GM10248 (cell line): ENCODE data around the gene ZNF662.

Experiments
- CTCF ChIA-PET: fragments of 300-600 bp; sonication (Branson Sonifier 250); formaldehyde crosslinking; extraction: SDS; loops from one replicate; lab custom pipeline; 2021; ENCODE audit warnings: antibody characterized with exemption; lab: Yijun Ruan, JAX
- POLR2A ChIA-PET: fragments of 350-650 bp; sonication (Branson Sonifier 250); formaldehyde crosslinking; extraction: SDS; loops from one replicate; lab custom pipeline; 2020; ENCODE audit warnings: antibody characterized with exemption; lab: Yijun Ruan, JAX
- DNase-seq: peaks from one replicate; pipeline ENCODE4 v3.0.0; 2012; ENCODE audit errors: extremely low spot score
- CTCF ChIP-seq: IDR thresholded peaks from 2 replicates; pipeline ENCODE4 v1.5.1; 2012; ENCODE audit warnings: mild to moderate bottlenecking, low read depth; ENCODE audit errors: extremely low read depth, missing control alignments, control extremely low read depth

ZNF662 gene

GRCh38 chr3:42905740-42906069 lies 237 bp upstream of the ZNF662 start:
- ChIA-PET POLR2A (interaction anchor here (0.6 kb wide), 1 partner anchor 24 kb away, joined by 4 read pairs; no protein-coding TSS in a partner anchor), CTCF (interaction anchor here (1.5 kb wide), 1 partner anchor 12 kb away, joined by 3 read pairs; no protein-coding TSS in a partner anchor)

GRCh38 chr3:42906848-42907183 lies 874 bp downstream of the ZNF662 start:
- no peak for DNase-seq
- CTCF ChIA-PET, result interaction anchor here (1.5 kb wide), 1 partner anchor 14 kb away, joined by 3 read pairs; no protein-coding TSS in a partner anchor
- no peak for TF ChIP-seq CTCF
- POLR2A ChIA-PET, result no interaction called here

More at GRCh38 chr3:42905740-42906069, 237 bp upstream of the ZNF662 start:
- DNase-seq, result no peak
- no peak for TF ChIP-seq CTCF

- no peak for DNase-seq
- POLR2A ChIA-PET, result no interaction called here
- CTCF ChIA-PET, result no interaction called here
- TF ChIP-seq CTCF, result no peak
These were observed 2.7 kb downstream of the ZNF662 start for GRCh38 chr3:42908675-42909074.

- TF ChIP-seq CTCF, result no peak
- ChIA-PET CTCF (no interaction called here), POLR2A (no interaction called here)
These were observed 5.6 kb downstream of the ZNF662 start for GRCh38 chr3:42911551-42911950.

GRCh38 chr3:42914771-42915515 lies 9.0 kb downstream of the ZNF662 start:
- DNase-seq, result no peak
- ChIA-PET POLR2A (no interaction called here), CTCF (no interaction called here)
- TF ChIP-seq CTCF, result no peak

More at GRCh38 chr3:42911551-42911950, 5.6 kb downstream of the ZNF662 start:
- DNase-seq, result no peak

- no peak for DNase-seq
- ChIA-PET POLR2A (no interaction called here), CTCF (interaction anchor here (1.0 to 1.3 kb wide), 2 partner anchors 9 to 17 kb away, joined by 3 to 4 read pairs; no protein-coding TSS in a partner anchor)
- TF ChIP-seq CTCF, result no peak
These were observed 17.7 kb downstream of the ZNF662 start for GRCh38 chr3:42923606-42924005.

- DNase-seq, result no peak
- ChIA-PET CTCF (interaction anchor here (1.0 kb wide), 1 partner anchor 9 kb away, joined by 3 read pairs; no protein-coding TSS in a partner anchor), POLR2A (no interaction called here)
- no peak for TF ChIP-seq CTCF
These were observed 20.4 kb downstream of the ZNF662 start for GRCh38 chr3:42926310-42926709.
